GM18907 (cell line): ENCODE results near the gene WDR70.
"Not testable (repeated sequence)": the region's sequence is repeated elsewhere in the genome, so short reads cannot be mapped to it uniquely, and the experiment has no call there.

Experiments used
- ATAC-seq: cut with Tn5 transposase; IDR thresholded peaks from one replicate; pipeline ENCODE4 v1.9.1; 2021; ENCODE audit warnings: mild to moderate bottlenecking, moderate library complexity; ENCODE audit not compliant: unreplicated experiment

Gene WDR70

GRCh38 chr5:37568018-37568753 lies 189.1 kb downstream of the WDR70 start:
- no peak for ATAC-seq

DNA sequence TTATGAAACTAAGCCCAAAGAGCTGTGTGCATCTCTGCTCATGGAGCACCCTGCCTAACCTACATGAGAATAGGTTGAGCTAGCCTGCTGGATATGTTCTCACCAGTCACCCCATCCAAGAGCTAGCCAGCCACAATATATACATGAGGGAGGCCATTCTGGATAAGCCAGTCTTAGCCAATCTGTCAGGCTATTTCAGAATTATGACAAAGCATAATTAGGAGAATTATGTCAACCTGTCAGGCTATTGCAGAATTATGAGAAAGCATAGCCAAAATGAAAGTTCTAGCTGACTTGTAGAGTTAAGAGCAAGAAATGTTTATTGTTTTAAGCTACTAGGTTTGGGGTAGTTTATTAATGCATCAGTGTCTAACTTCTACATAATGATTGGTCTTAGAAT lies 189.8 kb downstream of the WDR70 start:
- ATAC-seq: no peak

DNA sequence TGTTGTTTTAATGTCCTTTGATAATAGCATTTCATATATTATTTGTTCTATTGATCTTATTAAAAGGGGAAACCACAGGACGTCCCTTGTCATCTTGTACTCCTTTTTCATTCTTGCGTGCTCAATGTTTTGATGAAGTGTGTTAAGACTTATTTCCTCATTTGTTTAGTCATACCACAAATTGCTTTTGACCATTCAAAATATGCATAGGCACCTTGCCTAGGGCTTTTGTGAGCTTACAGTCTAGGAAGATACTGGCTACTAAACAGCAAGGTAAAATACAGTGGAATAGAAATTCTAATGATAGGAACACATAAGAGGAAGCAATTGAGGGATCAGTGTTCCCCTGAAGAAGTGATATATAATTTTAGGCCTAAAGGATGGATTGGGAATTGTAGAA lies 190.3 kb downstream of the WDR70 start:
- ATAC-seq: no peak

- ATAC-seq: no peak
Measured at GRCh38 chr5:37570597-37570996, 191.5 kb downstream of the WDR70 start.

GRCh38 chr5:37571985-37572384 lies 192.9 kb downstream of the WDR70 start:
- no peak for ATAC-seq

GRCh38 chr5:37575541-37576489 lies 196.7 kb downstream of the WDR70 start:
- no peak for ATAC-seq

DNA sequence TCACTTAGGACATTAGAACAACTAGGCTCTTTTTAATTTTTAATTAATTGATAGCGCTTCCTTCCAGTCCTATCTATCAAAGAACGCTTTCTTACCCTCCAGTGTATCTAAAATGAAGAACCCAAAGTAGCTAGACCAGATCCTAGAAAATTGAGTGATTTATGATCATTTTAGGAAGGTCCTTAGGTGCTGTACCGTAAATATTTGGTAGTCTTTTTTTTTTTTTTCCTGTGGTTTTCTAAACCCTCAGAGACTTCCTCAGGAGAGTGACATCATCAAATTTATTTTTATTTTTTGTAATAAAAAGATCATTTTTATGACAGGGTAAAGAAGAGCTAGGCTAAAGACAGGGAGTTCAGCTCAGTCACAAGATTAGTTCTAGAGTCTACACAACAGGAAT lies 197.4 kb downstream of the WDR70 start:
- no peak for ATAC-seq

DNA sequence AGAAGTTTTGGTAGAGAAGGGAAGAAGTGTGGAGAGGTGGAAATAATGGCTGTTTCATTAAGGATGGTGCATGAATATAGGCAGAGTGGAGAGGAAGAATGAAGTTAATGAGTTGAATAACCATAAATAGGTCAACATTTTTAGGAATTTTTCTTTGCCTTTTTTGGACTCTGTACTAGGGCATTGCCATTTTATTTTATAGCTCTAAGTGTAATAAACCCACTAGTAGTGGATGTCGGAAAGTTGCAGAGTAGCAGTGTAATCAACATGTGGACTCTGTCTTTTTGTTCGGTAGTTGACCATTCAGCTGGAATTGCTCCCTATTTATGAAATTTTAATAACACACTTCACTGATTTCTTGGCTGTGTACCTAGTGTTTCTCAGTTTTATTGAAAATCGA lies 199.1 kb downstream of the WDR70 start:
- no peak for ATAC-seq

DNA sequence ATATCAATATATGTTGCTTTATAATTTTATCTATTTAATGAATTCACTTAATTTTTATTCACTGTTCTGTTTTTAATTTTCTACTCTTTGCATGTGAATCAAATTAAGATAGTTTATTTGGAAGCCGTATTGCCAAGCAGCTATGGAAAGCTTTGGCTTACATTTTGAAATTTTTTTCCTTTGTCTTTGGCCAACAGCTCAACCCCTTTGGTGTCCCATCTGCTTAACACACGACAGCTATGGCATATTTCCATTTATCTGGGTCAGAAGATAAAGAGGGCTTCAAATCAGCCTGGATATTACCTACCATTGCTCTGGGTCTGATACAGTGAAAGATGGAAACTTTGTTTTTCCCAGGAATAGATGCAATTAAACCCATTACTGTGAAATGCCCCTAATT lies 201.0 kb downstream of the WDR70 start:
- no peak for ATAC-seq

GRCh38 chr5:37582202-37582601 lies 203.1 kb downstream of the WDR70 start:
- ATAC-seq: no peak

- not testable (repeated sequence) for ATAC-seq
Measured at GRCh38 chr5:37593292-37593691, 214.2 kb downstream of the WDR70 start.

DNA sequence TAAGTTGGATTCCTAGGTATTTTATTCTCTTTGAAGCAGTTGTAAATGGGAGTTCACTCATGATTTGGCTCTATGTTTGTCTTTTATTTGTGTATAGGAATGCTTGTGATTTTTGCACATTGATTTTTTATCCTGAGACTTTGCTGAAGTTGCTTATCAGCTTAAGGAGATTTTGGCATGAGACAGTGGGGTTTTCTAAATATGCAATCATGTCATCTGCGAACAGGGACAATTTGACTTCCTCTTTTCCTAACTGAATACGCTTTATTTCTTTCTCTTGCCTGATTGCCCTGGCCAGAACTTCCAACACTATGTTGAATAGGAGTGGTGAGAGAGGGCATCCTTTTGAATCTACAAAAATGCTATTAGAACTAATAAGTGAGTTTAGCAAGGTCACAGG lies 215.7 kb downstream of the WDR70 start:
- not testable (repeated sequence) for ATAC-seq

DNA sequence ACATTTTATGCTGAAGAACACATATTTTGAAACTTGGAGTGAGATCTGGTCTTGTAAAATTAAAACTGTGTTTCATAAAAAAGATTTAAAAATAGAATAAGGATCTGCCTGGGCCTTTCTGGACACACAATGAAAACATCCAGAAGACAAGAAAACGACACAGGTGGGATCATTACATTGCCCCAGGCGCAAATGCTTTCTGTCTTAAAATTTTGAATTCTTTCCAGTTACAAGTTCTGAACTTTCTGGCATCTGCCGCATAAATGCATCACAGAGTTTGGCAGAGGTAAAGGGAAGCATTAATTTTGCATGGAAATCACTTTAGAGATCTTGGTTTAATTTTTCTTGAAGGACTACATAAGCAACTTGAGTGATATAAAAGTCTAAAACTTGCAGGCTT lies 219.6 kb downstream of the WDR70 start:
- no peak for ATAC-seq

GRCh38 chr5:37601163-37601562 lies 222.0 kb downstream of the WDR70 start:
- ATAC-seq: no peak

GRCh38 chr5:37603072-37603471 lies 224.0 kb downstream of the WDR70 start:
- no peak for ATAC-seq

GRCh38 chr5:37604290-37604689 lies 225.2 kb downstream of the WDR70 start:
- ATAC-seq: no peak

DNA sequence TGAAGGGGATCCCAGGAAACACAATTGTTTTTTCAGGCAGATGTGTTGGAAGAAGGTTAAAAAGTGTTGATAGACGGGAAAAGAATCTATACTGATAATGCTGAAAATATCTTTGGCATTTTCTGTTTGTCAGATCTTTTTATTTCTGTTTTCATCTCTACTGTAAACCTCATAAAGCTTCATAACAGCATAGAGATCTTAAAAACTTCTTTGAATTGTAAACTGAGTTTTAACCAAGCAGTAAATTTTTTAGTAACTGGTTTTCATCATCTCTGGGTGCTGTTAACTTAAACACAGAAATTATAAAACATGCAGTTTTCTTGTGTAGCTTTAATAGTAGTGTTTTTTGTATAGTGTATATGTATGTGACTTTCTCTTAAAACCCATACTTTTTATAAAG lies 227.0 kb downstream of the WDR70 start:
- no peak for ATAC-seq

GRCh38 chr5:37606632-37607248 lies 227.6 kb downstream of the WDR70 start:
- ATAC-seq: no peak

- no peak for ATAC-seq
Measured at GRCh38 chr5:37615184-37615583, 236.1 kb downstream of the WDR70 start.

GRCh38 chr5:37619353-37619752 lies 240.2 kb downstream of the WDR70 start:
- no peak for ATAC-seq

DNA sequence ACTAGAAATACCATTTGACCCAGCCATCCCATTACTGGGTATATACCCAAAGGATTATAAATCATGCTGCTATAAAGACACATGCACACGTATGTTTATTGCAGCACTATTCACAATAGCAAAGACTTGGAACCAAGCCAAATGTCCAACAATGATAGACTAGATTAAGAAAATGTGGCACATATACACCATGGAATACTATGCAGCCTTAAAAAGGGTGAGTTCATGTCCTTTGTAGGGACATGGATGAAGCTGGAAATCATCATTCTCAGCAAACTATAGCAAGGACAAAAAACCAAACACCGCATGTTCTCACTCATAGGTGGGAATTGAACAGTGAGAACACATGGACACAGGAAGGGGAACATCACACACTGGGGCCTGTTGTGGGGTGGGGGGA lies 243.2 kb downstream of the WDR70 start:
- not testable (repeated sequence) for ATAC-seq

- no peak for ATAC-seq
Measured at GRCh38 chr5:37626266-37626665, 247.1 kb downstream of the WDR70 start.
